HCT116 (cell line): Measurements from ENCODE around the gene P3H4. TPM values are rescaled to one million over a fixed set of nuclear protein-coding genes. Genes with fewer than 3 reads are reported as not detected.
A peak's percentile ranks its signal among the peaks of the same experiment; 100 is the strongest.

Experiments
- ATAC-seq: fragments of 200-7000 bp; cut with Tn5 transposase; 2 replicates; pipeline ENCODE4 v1.9.1; 2020; ENCODE audit warnings: mild to moderate bottlenecking, moderate library complexity
- BruUV-seq: library from RNA; stranded (reverse); fragments of 400-500 nt; replicated peaks from 2 replicates; lab custom pipeline; 2021; lab: Mats Ljungman, UMichigan
- CTCF ChIA-PET: fragments of 300-600 bp; sonication (Branson Sonifier 250); formaldehyde crosslinking; loops from one replicate; lab custom pipeline; 2021; ENCODE audit warnings: antibody characterized with exemption; lab: Charles Lee
- POLR2A ChIA-PET: fragments of 300-600, 350-600 bp; sonication (Branson Sonifier 250); formaldehyde crosslinking; loops from one replicate; lab custom pipeline; 2021; ENCODE audit warnings: antibody characterized with exemption; lab: Charles Lee
- RAD21 ChIA-PET, 2 experiments: fragments of 300-600 bp; sonication (Branson Sonifier 250); formaldehyde crosslinking; loops; one replicate each; lab custom pipeline; 2023; ENCODE audit warnings: low total read pairs in 2 of 2; ENCODE audit not compliant: uncharacterized antibody in 2 of 2, unreplicated experiment in 2 of 2, low non-redundant PET in 1 of 2; lab: Charles Lee
- DNase-seq: peaks from one replicate; pipeline ENCODE4 v3.0.0-alpha.2; 2010; ENCODE audit warnings: low read depth, low spot score
- H2AFZ ChIP-seq: fragments of 200-600 bp; shearing (Covaris generic), sonication (generic); 2 replicates; pipeline ENCODE4 v1.6.1; 2017; ENCODE audit warnings: low read depth, mixed run types, mixed read lengths, antibody characterized with exemption, low read length; ENCODE audit not compliant: poor library complexity, severe bottlenecking
- H3K27ac ChIP-seq: 2 replicates; pipeline ENCODE4 v1.5.1; 2012; ENCODE audit warnings: low read depth, low read length
- H3K27me3 ChIP-seq: fragments of 200-600 bp; sonication (generic); 2 replicates; pipeline ENCODE4 v1.6.1; 2016; ENCODE audit warnings: mixed run types, low read length, mixed read lengths; ENCODE audit not compliant: insufficient read depth
- H3K36me3 ChIP-seq, 2 experiments: fragments of 200-500 bp in 1 of 2; fragments of 200-600 bp in 1 of 2; sonication (Bioruptor generic) in 1 of 2; sonication (generic) in 1 of 2; 2 replicates each; pipeline versions ENCODE4 v1.5.1 to v1.6.1; 2014 to 2016; ENCODE audit warnings: low read length in 2 of 2, inconsistent platforms in 1 of 2, mixed read lengths in 1 of 2, mixed run types in 1 of 2; ENCODE audit not compliant: insufficient read depth in 2 of 2, control insufficient read depth in 1 of 2
- H3K4me1 ChIP-seq, 2 experiments: fragments of 200-600 bp in 1 of 2; sonication (generic) in 1 of 2; 2 replicates each; pipeline versions ENCODE4 v1.5.1 to v1.6.1; 2012 to 2017; ENCODE audit warnings: low read length in 2 of 2, inconsistent platforms in 1 of 2, mild to moderate bottlenecking in 1 of 2, mixed read lengths in 1 of 2, mixed run types in 1 of 2, moderate library complexity in 1 of 2; ENCODE audit not compliant: insufficient read depth in 2 of 2, control insufficient read depth in 1 of 2
- H3K4me2 ChIP-seq: fragments of 200-600 bp; sonication (generic); 2 replicates; pipeline ENCODE4 v1.6.1; 2017; ENCODE audit warnings: mixed run types, low read length, mixed read lengths
- H3K4me3 ChIP-seq, 2 experiments: fragments of 200-600 bp in 1 of 2; sonication (generic) in 1 of 2; replicated peaks in 1 of 2; 2 replicates each; pipeline ENCODE4 v1.5.1; 2011 to 2016; ENCODE audit warnings: low read length in 2 of 2, control low read depth in 1 of 2, low read depth in 1 of 2, mild to moderate bottlenecking in 1 of 2, mixed read lengths in 1 of 2, mixed run types in 1 of 2
- H3K79me2 ChIP-seq: fragments of 200-600 bp; sonication (generic); 2 replicates; pipeline ENCODE4 v1.6.1; 2017; ENCODE audit warnings: mild to moderate bottlenecking, mixed run types, low read length, moderate library complexity, mixed read lengths; ENCODE audit not compliant: insufficient read depth
- H3K9ac ChIP-seq: fragments of 200-600 bp; sonication (generic); 2 replicates; pipeline ENCODE4 v1.6.1; 2016; ENCODE audit warnings: low read length, mixed read lengths
- H3K9me2 ChIP-seq: fragments of 200-600 bp; sonication (generic), shearing (Covaris generic); 2 replicates; pipeline ENCODE4 v1.6.1; 2017; ENCODE audit warnings: mixed run types, mild to moderate bottlenecking, moderate library complexity; ENCODE audit not compliant: insufficient read depth
- H3K9me3 ChIP-seq, 2 experiments: fragments of 200-500 bp in 1 of 2; fragments of 200-600 bp in 1 of 2; sonication (Bioruptor generic) in 1 of 2; sonication (generic) in 1 of 2; 2 replicates each; pipeline ENCODE4 v1.6.1; 2014 to 2017; ENCODE audit warnings: low read length in 2 of 2, mixed read lengths in 2 of 2, inconsistent platforms in 1 of 2, low read depth in 1 of 2, mild to moderate bottlenecking in 1 of 2, mixed run types in 1 of 2, moderate library complexity in 1 of 2; ENCODE audit not compliant: control insufficient read depth in 1 of 2, insufficient read depth in 1 of 2
- H4K20me1 ChIP-seq: fragments of 200-600 bp; sonication (generic), shearing (Covaris generic); 2 replicates; pipeline ENCODE4 v1.6.1; 2017; ENCODE audit warnings: mixed run types, mild to moderate bottlenecking, moderate library complexity; ENCODE audit not compliant: insufficient read depth
- CEBPB ChIP-seq: IDR thresholded peaks from 2 replicates; pipeline ENCODE4 v1.6.1; 2012; ENCODE audit warnings: low read depth
- EGR1 ChIP-seq: IDR thresholded peaks from 2 replicates; pipeline ENCODE4 v1.6.1; 2012; ENCODE audit warnings: low read depth
- FOSL1 ChIP-seq: IDR thresholded peaks from 2 replicates; pipeline ENCODE4 v1.6.1; 2012; ENCODE audit warnings: low read depth
- SP1 ChIP-seq: IDR thresholded peaks from 2 replicates; pipeline ENCODE4 v1.6.1; 2012; ENCODE audit warnings: low read depth
- SRF ChIP-seq: IDR thresholded peaks from 2 replicates; pipeline ENCODE4 v1.6.1; 2012; ENCODE audit warnings: low read depth
- intact Hi-C: fragments of 100-400 bp; cut with micrococcal nuclease; formaldehyde crosslinking; loops from 2 replicates; pipeline ENCODE4 v1.10.0; 2022
- total RNA-seq: library from RNA; stranded (reverse); gene quantifications from one replicate; pipeline ENCODE4 v1.2.1, GENCODE V29; 2021; ENCODE audit not compliant: unreplicated experiment
- TF ChIP-seq, protein P1 (sequence below): IDR thresholded peaks from 2 replicates; pipeline ENCODE4 v1.6.1; 2011; ENCODE audit warnings: mild to moderate bottlenecking, low read length, moderate library complexity; ENCODE audit not compliant: insufficient replicate concordance; ENCODE audit errors: extremely low read depth
- TF ChIP-seq, protein P2 (sequence below), 3 experiments: fragments of 200-600 bp in 1 of 3; sonication (generic) in 1 of 3; IDR thresholded peaks in 2 of 3; conservative IDR thresholded peaks in 1 of 3; 2 replicates each; pipeline ENCODE4 v1.5.1; 2012 to 2017; ENCODE audit warnings: low read depth in 2 of 3, low read length in 2 of 3, antibody characterized with exemption in 1 of 3, borderline replicate concordance in 1 of 3, control low read depth in 1 of 3, mild to moderate bottlenecking in 1 of 3, mixed read lengths in 1 of 3, mixed run types in 1 of 3, moderate library complexity in 1 of 3; ENCODE audit not compliant: insufficient read depth in 1 of 3
- TF ChIP-seq, protein P3 (sequence below): IDR thresholded peaks from 2 replicates; pipeline ENCODE4 v1.6.1; 2012; ENCODE audit warnings: low read depth

Gene P3H4
- total RNA-seq, 1 experiment from 2014 or later = 23.4 TPM

DNA sequence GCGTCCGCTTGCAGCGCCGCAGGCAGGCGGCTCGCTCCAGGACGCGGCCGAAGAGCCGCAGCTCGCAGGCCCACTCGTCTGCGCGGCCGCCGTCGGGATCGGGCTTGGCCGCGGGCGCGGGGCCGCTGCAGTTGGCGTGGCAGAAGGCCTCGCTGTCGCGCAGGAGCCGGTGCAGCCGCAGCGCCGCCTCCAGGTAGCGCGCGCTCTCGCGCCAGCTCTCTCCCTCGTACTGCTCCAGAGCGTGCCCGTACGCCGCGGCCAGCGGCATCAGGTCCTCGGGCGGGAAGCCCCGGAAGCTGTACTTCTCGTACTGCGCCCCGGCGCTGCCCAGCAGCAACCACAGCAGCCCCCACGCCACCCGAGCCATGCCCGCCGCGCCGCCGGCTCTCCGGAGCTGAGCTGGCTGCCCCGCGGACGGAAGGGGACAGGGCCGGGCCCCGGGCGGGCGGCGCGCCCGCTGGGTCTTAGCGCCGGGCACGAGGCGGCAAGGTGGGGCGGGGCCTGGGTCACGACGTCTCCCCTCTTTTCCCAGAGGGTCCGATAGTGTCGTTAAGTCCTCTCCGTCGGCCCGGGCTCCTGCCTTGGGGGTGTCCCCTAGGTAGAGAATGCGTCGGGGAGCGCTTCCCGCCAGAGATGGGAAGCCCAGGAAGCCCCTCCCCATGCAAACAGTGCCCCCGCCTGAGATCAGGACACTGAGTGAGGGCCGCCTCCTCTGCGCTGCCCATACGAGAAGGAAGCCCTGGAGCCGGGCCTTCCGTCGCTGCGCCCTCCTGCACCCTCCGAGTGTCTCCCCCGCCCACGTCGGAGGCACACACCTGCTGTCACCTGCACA lies at the start of gene P3H4 (continued):
- TF ChIP-seq, protein P1, sequence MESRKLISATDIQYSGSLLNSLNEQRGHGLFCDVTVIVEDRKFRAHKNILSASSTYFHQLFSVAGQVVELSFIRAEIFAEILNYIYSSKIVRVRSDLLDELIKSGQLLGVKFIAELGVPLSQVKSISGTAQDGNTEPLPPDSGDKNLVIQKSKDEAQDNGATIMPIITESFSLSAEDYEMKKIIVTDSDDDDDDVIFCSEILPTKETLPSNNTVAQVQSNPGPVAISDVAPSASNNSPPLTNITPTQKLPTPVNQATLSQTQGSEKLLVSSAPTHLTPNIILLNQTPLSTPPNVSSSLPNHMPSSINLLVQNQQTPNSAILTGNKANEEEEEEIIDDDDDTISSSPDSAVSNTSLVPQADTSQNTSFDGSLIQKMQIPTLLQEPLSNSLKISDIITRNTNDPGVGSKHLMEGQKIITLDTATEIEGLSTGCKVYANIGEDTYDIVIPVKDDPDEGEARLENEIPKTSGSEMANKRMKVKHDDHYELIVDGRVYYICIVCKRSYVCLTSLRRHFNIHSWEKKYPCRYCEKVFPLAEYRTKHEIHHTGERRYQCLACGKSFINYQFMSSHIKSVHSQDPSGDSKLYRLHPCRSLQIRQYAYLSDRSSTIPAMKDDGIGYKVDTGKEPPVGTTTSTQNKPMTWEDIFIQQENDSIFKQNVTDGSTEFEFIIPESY = no peak
- TF ChIP-seq, protein P2, sequence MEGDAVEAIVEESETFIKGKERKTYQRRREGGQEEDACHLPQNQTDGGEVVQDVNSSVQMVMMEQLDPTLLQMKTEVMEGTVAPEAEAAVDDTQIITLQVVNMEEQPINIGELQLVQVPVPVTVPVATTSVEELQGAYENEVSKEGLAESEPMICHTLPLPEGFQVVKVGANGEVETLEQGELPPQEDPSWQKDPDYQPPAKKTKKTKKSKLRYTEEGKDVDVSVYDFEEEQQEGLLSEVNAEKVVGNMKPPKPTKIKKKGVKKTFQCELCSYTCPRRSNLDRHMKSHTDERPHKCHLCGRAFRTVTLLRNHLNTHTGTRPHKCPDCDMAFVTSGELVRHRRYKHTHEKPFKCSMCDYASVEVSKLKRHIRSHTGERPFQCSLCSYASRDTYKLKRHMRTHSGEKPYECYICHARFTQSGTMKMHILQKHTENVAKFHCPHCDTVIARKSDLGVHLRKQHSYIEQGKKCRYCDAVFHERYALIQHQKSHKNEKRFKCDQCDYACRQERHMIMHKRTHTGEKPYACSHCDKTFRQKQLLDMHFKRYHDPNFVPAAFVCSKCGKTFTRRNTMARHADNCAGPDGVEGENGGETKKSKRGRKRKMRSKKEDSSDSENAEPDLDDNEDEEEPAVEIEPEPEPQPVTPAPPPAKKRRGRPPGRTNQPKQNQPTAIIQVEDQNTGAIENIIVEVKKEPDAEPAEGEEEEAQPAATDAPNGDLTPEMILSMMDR (IDR thresholded peaks at IDR 0.05 in 2 of 3, conservative IDR thresholded peaks at IDR 0.05 in 1 of 3; ENCODE audit: borderline replicate concordance in 1 of 3, insufficient read depth in 1 of 3, low read depth in 2 of 3, low read length in 2 of 3) = peak in 2 of 3 experiments; percentile 51 to 64; a peak in 4 of 6 replicates

DNA sequence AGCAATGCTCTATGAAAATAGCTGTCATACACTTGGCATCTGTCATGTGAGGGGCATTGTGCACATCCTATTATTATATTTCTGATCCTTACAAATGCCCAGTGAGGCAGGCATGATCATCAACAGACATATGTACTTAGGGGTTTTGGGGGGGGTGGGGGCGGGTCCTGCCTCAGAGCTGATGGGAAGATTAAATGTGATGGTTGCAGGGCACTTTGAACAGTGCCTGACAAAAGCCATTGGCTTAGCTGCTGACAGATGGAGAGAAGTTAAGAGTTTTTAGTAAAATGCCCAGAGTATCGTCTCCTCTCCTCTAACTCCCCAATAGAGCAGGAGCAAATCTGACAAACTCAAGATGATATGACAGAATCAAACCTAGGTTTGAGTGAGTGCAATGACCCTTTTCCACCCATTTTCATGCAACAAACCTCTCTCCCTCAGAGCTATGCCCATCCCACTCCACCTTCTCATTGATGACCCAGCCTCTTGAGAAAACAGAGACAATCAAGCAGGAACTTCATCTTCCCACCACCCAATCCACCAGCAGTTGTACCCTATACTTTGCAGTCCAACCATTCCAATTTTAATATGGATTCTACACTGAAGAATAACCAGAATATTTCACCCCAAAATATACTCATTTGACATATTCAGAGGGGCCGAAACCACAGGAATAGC lies 48.6 kb upstream of the P3H4 start:
- no TSS peak for BruUV-seq
- Histone ChIP-seq H3K4me2 (no peak overlapping the region), H3K4me3 (no peak overlapping the region), H3K9ac (no peak overlapping the region), H3K9me2 (no peaks in the 10 kb centered on the region), H3K27ac (no peak overlapping the region), H3K4me1 (peaks cover 9 to 14% of the 10 kb centered on the region in 2 experiments; a peak in 3 of 4 replicates), H2AFZ (no peak overlapping the region), H3K27me3 (no peaks in the 10 kb centered on the region), H4K20me1 (no peaks in the 10 kb centered on the region), H3K9me3 (no peaks in the 10 kb centered on the region), H3K36me3 (no peaks in the 10 kb centered on the region), H3K79me2 (peaks cover 88% of the 10 kb centered on the region)
- RAD21 ChIA-PET = no interaction called here
- intact Hi-C loops = no loop called here
- POLR2A ChIA-PET = no interaction called here
- CTCF ChIA-PET = no interaction called here
- no peak for ATAC-seq
- no peak for DNase-seq
- TF ChIP-seq CEBPB (no peak), SP1 (no peak), FOSL1 (no peak), SRF (no peak), EGR1 (no peak)
- TF ChIP-seq, protein P1 = no peak
- TF ChIP-seq, protein P3, sequence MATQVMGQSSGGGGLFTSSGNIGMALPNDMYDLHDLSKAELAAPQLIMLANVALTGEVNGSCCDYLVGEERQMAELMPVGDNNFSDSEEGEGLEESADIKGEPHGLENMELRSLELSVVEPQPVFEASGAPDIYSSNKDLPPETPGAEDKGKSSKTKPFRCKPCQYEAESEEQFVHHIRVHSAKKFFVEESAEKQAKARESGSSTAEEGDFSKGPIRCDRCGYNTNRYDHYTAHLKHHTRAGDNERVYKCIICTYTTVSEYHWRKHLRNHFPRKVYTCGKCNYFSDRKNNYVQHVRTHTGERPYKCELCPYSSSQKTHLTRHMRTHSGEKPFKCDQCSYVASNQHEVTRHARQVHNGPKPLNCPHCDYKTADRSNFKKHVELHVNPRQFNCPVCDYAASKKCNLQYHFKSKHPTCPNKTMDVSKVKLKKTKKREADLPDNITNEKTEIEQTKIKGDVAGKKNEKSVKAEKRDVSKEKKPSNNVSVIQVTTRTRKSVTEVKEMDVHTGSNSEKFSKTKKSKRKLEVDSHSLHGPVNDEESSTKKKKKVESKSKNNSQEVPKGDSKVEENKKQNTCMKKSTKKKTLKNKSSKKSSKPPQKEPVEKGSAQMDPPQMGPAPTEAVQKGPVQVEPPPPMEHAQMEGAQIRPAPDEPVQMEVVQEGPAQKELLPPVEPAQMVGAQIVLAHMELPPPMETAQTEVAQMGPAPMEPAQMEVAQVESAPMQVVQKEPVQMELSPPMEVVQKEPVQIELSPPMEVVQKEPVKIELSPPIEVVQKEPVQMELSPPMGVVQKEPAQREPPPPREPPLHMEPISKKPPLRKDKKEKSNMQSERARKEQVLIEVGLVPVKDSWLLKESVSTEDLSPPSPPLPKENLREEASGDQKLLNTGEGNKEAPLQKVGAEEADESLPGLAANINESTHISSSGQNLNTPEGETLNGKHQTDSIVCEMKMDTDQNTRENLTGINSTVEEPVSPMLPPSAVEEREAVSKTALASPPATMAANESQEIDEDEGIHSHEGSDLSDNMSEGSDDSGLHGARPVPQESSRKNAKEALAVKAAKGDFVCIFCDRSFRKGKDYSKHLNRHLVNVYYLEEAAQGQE = no peak
